Astrocyte (in vitro differentiated cells and primary cell): ENCODE measurements around the gene GREM2. TPM values are rescaled to one million over a fixed set of nuclear protein-coding genes. Genes with fewer than 3 reads are reported as not detected.

Source experiments
- DNase-seq: peaks from one replicate; pipeline ENCODE4 v3.0.0-alpha.2; 2010; ENCODE audit warnings: low read depth
- FAIRE-seq: peaks from 2 replicates; lab custom pipeline; 2011; peaks lifted over from hg19 to GRCh38; lab: Jason Lieb, UNC
- H2AFZ ChIP-seq: 2 replicates; pipeline ENCODE4 v1.6.0; 2012; ENCODE audit warnings: low read depth, low read length, inconsistent platforms
- H3K27ac ChIP-seq: 2 replicates; pipeline ENCODE4 v1.5.1; 2011; ENCODE audit warnings: low read depth, low read length, inconsistent platforms
- H3K27me3 ChIP-seq: 2 replicates; pipeline ENCODE4 v1.6.0; 2011; ENCODE audit warnings: low read length, inconsistent platforms; ENCODE audit not compliant: insufficient read depth
- H3K36me3 ChIP-seq: 2 replicates; pipeline ENCODE4 v1.5.1; 2011; ENCODE audit warnings: low read length, inconsistent platforms; ENCODE audit not compliant: insufficient read depth
- H3K4me1 ChIP-seq: 2 replicates; pipeline ENCODE4 v1.5.1; 2011; ENCODE audit warnings: low read length, inconsistent platforms; ENCODE audit not compliant: insufficient read depth
- H3K4me2 ChIP-seq: 2 replicates; pipeline ENCODE4 v1.6.0; 2012; ENCODE audit warnings: low read length, inconsistent platforms
- H3K4me3 ChIP-seq: 2 replicates; pipeline ENCODE4 v1.5.1; 2011; ENCODE audit warnings: low read depth, mild to moderate bottlenecking, low read length, inconsistent platforms; ENCODE audit not compliant: insufficient read depth
- H3K79me2 ChIP-seq: 2 replicates; pipeline ENCODE4 v1.6.0; 2012; ENCODE audit warnings: mild to moderate bottlenecking, low read length, inconsistent platforms; ENCODE audit not compliant: insufficient read depth
- H3K9ac ChIP-seq: 2 replicates; pipeline ENCODE4 v1.6.0; 2012; ENCODE audit warnings: mild to moderate bottlenecking, low read length, inconsistent platforms
- H3K9me3 ChIP-seq: 2 replicates; pipeline ENCODE4 v1.5.1; 2012; ENCODE audit warnings: low read depth, mild to moderate bottlenecking, low read length, inconsistent platforms; ENCODE audit not compliant: insufficient read depth
- H4K20me1 ChIP-seq: 2 replicates; pipeline ENCODE4 v1.6.0; 2012; ENCODE audit warnings: low read length, inconsistent platforms; ENCODE audit not compliant: insufficient read depth
- H3K27ac Mint-ChIP-seq: one replicate; pipeline ENCODE4 v1.8.0; 2021; ENCODE audit warnings: mild to moderate bottlenecking, mixed read lengths; ENCODE audit not compliant: unreplicated experiment
- H3K27me3 Mint-ChIP-seq: one replicate; pipeline ENCODE4 v1.8.0; 2021; ENCODE audit warnings: low read depth, mixed read lengths; ENCODE audit not compliant: unreplicated experiment
- H3K36me3 Mint-ChIP-seq: one replicate; pipeline ENCODE4 v1.8.0; 2021; ENCODE audit warnings: low read depth, mixed read lengths; ENCODE audit not compliant: unreplicated experiment
- H3K4me1 Mint-ChIP-seq: one replicate; pipeline ENCODE4 v1.8.0; 2021; ENCODE audit warnings: low read depth, mixed read lengths; ENCODE audit not compliant: unreplicated experiment
- H3K4me3 Mint-ChIP-seq: one replicate; pipeline ENCODE4 v1.8.0; 2021; ENCODE audit warnings: mild to moderate bottlenecking, moderate library complexity, mixed read lengths; ENCODE audit not compliant: unreplicated experiment
- H3K9me3 Mint-ChIP-seq: one replicate; pipeline ENCODE4 v1.8.0; 2021; ENCODE audit warnings: mild to moderate bottlenecking, mixed read lengths; ENCODE audit not compliant: unreplicated experiment
- EZH2 ChIP-seq: IDR thresholded peaks from 2 replicates; pipeline ENCODE4 v1.6.1; 2012; ENCODE audit warnings: mild to moderate bottlenecking, low read length, inconsistent platforms; ENCODE audit not compliant: insufficient read depth
- total RNA-seq: library from RNA; stranded (reverse); gene quantifications from 2 replicates; pipeline ENCODE4 v1.2.1, GENCODE V29; 2021
- TF ChIP-seq, protein P1 (sequence below): IDR thresholded peaks from 2 replicates; pipeline ENCODE4 v1.5.1; 2011; ENCODE audit warnings: low read depth, mild to moderate bottlenecking, inconsistent platforms, low read length, moderate library complexity; ENCODE audit not compliant: insufficient read depth

The GREM2 gene
- total RNA-seq, 1 donor from 2014 or later: 0.14 TPM

DNA sequence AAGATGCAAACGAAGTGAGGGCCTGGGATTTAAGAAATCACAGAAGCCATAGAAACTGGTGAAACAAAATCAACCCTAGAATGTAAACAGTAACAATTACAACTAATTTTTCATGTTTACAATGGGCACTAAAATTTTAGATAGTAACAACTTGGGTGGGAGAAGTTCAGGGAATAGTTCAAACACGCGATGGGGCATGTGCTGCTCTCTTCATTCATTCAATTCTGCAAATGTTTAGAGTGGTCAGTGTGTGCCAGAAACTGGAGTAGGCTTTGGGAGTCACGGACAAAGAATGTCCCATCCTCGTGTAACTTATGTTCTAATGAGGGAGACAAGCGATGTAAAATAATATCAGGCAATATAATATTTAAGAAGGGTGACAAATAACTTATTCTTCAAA lies 133.4 kb downstream of the GREM2 start:
- H3K4me3 ChIP-seq: no peak overlapping the region
- no peaks in the 10 kb centered on the region for H3K36me3 Mint-ChIP-seq

DNA sequence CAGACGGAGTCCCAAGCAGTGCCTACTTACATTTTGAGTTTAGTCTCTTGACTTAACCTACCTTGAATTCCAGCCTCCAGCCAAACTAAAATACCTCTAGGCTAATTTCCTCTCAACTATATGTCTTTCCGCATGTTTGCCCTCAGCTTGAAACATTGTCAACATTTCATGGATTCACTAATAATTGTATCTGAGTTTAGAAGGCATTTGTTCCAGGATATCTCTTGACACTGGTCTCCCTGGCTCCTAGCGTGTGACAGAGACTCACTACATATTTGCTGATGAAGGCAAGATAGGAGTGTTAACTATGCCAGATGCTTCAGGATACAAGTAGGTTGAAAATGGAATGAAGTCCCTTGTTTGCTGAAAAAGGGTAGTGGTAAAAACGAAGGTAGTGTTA lies 136.1 kb downstream of the GREM2 start:
- no peak for TF ChIP-seq EZH2
- no peak overlapping the region for H3K27ac Mint-ChIP-seq
- H3K27me3 Mint-ChIP-seq: no peaks in the 10 kb centered on the region
- no peak for FAIRE-seq
- Histone ChIP-seq H3K79me2 (no peaks in the 10 kb centered on the region), H4K20me1 (no peaks in the 10 kb centered on the region), H3K4me1 (peaks cover 2% of the 10 kb centered on the region), H3K9ac (no peak overlapping the region), H3K4me2 (no peak overlapping the region), H3K27ac (no peak overlapping the region), H3K27me3 (no peaks in the 10 kb centered on the region), H3K9me3 (no peaks in the 10 kb centered on the region), H3K4me3 (no peak overlapping the region), H3K36me3 (no peaks in the 10 kb centered on the region), H2AFZ (no peak overlapping the region)
- no peaks in the 10 kb centered on the region for H3K9me3 Mint-ChIP-seq
- no peak overlapping the region for H3K4me3 Mint-ChIP-seq
- H3K4me1 Mint-ChIP-seq: peaks cover 10% of the 10 kb centered on the region
- no peak for DNase-seq
- H3K36me3 Mint-ChIP-seq: no peaks in the 10 kb centered on the region

More for the DNA sequence above, 133.4 kb downstream of the GREM2 start:
- H3K9me3 ChIP-seq: no peaks in the 10 kb centered on the region
- H3K27ac ChIP-seq: no peak overlapping the region
- no peak overlapping the region for H2AFZ ChIP-seq
- no peaks in the 10 kb centered on the region for H4K20me1 ChIP-seq
- no peaks in the 10 kb centered on the region for H3K79me2 ChIP-seq
- no peak overlapping the region for H3K4me3 Mint-ChIP-seq
- FAIRE-seq (no peak), DNase-seq (no peak)
- no peaks in the 10 kb centered on the region for H3K36me3 ChIP-seq
- H3K27me3 Mint-ChIP-seq: no peaks in the 10 kb centered on the region
- no peak overlapping the region for H3K4me2 ChIP-seq
- TF ChIP-seq EZH2: no peak
- TF ChIP-seq, protein P1, sequence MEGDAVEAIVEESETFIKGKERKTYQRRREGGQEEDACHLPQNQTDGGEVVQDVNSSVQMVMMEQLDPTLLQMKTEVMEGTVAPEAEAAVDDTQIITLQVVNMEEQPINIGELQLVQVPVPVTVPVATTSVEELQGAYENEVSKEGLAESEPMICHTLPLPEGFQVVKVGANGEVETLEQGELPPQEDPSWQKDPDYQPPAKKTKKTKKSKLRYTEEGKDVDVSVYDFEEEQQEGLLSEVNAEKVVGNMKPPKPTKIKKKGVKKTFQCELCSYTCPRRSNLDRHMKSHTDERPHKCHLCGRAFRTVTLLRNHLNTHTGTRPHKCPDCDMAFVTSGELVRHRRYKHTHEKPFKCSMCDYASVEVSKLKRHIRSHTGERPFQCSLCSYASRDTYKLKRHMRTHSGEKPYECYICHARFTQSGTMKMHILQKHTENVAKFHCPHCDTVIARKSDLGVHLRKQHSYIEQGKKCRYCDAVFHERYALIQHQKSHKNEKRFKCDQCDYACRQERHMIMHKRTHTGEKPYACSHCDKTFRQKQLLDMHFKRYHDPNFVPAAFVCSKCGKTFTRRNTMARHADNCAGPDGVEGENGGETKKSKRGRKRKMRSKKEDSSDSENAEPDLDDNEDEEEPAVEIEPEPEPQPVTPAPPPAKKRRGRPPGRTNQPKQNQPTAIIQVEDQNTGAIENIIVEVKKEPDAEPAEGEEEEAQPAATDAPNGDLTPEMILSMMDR: no peak
- no peak overlapping the region for H3K9ac ChIP-seq
- H3K4me1 ChIP-seq: peaks cover 2% of the 10 kb centered on the region
- peaks cover 5% of the 10 kb centered on the region for H3K4me1 Mint-ChIP-seq
- H3K27me3 ChIP-seq: no peaks in the 10 kb centered on the region
- H3K9me3 Mint-ChIP-seq: no peaks in the 10 kb centered on the region
- H3K27ac Mint-ChIP-seq: no peak overlapping the region

DNA sequence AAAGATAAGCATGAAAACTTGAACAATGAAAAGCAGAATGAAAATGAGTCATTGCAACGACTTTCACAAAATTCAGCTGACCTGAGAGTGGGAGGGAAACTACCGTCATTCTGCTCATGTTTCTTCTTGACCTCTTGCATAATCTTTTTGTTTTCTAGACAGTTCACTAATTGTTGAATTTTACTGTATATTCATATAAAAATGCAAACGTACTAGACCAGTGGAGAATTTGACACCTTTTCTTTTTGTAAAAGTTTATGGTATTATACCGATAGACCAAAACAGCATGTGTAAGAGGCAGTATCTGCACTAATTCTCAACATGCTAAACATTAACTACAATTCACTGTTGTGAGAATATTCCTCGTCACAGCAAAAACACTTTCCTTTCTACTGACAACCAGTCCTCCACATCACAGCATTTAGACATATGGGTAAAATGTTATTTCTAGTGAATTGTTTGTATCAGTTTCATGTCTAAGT lies 137.8 kb downstream of the GREM2 start:
- no peak overlapping the region for H3K4me3 ChIP-seq
- no peaks in the 10 kb centered on the region for H3K36me3 ChIP-seq
- H2AFZ ChIP-seq: no peak overlapping the region
- DNase-seq (peak; percentile 87), FAIRE-seq (no peak)
- no peaks in the 10 kb centered on the region for H3K79me2 ChIP-seq
- peak overlapping the region; percentile 15 for H3K4me2 ChIP-seq
- peak overlapping the region; percentile 30 for H3K27ac ChIP-seq
- no peaks in the 10 kb centered on the region for H3K27me3 ChIP-seq
- H3K27me3 Mint-ChIP-seq: peaks cover 2% of the 10 kb centered on the region
- H3K4me3 Mint-ChIP-seq: no peak overlapping the region
- H3K4me1 ChIP-seq: peaks cover 2% of the 10 kb centered on the region
- no peak overlapping the region for H3K27ac Mint-ChIP-seq
- TF ChIP-seq, protein P1: no peak
- no peak for TF ChIP-seq EZH2
- no peaks in the 10 kb centered on the region for H3K9me3 ChIP-seq
- no peaks in the 10 kb centered on the region for H3K9me3 Mint-ChIP-seq
- H3K36me3 Mint-ChIP-seq: no peaks in the 10 kb centered on the region
- H3K9ac ChIP-seq: no peak overlapping the region
- H3K4me1 Mint-ChIP-seq: peaks cover 12% of the 10 kb centered on the region
- H4K20me1 ChIP-seq: no peaks in the 10 kb centered on the region
